Tibial nerve (tissue), 4 donors: ENCODE data around the gene OIP5. TPM values are rescaled to one million over a fixed set of nuclear protein-coding genes. Genes with fewer than 3 reads are reported as not detected.
"Not testable (repeated sequence)": the region's sequence is repeated elsewhere in the genome, so short reads cannot be mapped to it uniquely, and the experiment has no call there.

ENCODE experiments used
- DNase-seq, 2 donors: peaks; one replicate each; pipeline ENCODE4 v3.0.0-alpha.2; 2019; ENCODE audit warnings: low spot score in 2 of 2
- H3K27ac ChIP-seq, 4 donors: fragments of 200-600 bp; sonication (generic) in 3 of 4; one replicate each; pipeline ENCODE4 v1.5.1; 2017 to 2019; ENCODE audit warnings: mild to moderate bottlenecking in 1 of 4
- H3K27me3 ChIP-seq, 2 donors: fragments of 200-600 bp; sonication (generic) in 1 of 2; one replicate each; pipeline versions ENCODE4 v1.5.1 to v1.6.0; 2017 to 2019
- H3K36me3 ChIP-seq, 3 donors: fragments of 200-600 bp; sonication (generic); one replicate each; pipeline ENCODE4 v1.5.1; 2018 to 2019
- H3K4me1 ChIP-seq, 4 donors: fragments of 200-600 bp; sonication (generic) in 3 of 4; one replicate each; pipeline ENCODE4 v1.5.1; 2017 to 2019
- H3K4me3 ChIP-seq, 4 donors: fragments of 200-600 bp; sonication (generic) in 3 of 4; one replicate each; pipeline ENCODE4 v1.5.1; 2017 to 2019; ENCODE audit warnings: mild to moderate bottlenecking in 1 of 4, moderate library complexity in 1 of 4
- H3K9me3 ChIP-seq, 4 donors: fragments of 200-600 bp; sonication (generic) in 3 of 4; one replicate each; pipeline ENCODE4 v1.5.1; 2017 to 2019
- EP300 ChIP-seq, 2 donors: sonication (generic); formaldehyde crosslinking; IDR thresholded peaks; one replicate each; pipeline ENCODE4 v1.6.1; 2017; ENCODE audit warnings: antibody characterized with exemption in 2 of 2, mild to moderate bottlenecking in 1 of 2
- POLR2A ChIP-seq, 2 donors: fragments of 450-650 bp; IDR thresholded peaks; one replicate each; pipeline ENCODE4 v1.6.1; 2017; ENCODE audit warnings: antibody characterized with exemption in 2 of 2, mild to moderate bottlenecking in 2 of 2, moderate library complexity in 2 of 2
- WGBS, 2 donors: methylation state at CpG; one replicate each; pipeline ENCODE4 v1.1.5; 2018; 5-methylcytosine and 5-hydroxymethylcytosine counted together
- total RNA-seq, 4 donors: library from RNA; depleted of rRNA; stranded (reverse); fragments of >200 nt; gene quantifications; one replicate each; pipeline ENCODE4 v1.1.0, GENCODE V29; 2016
- TF ChIP-seq, protein P1 (sequence below), 5 experiments: fragments of 200-600 bp in 3 of 5; fragments of 450-650 bp in 2 of 5; sonication (generic) in 3 of 5; IDR thresholded peaks; one replicate each; pipeline ENCODE4 v1.5.1; 2016 to 2019; ENCODE audit warnings: antibody characterized with exemption in 5 of 5, mild to moderate bottlenecking in 3 of 5, moderate library complexity in 2 of 5

The OIP5 gene
- total RNA-seq, 4 donors from 2014 or later: 1.2 to 2.7 (median 1.7) TPM; not detected in 1

DNA sequence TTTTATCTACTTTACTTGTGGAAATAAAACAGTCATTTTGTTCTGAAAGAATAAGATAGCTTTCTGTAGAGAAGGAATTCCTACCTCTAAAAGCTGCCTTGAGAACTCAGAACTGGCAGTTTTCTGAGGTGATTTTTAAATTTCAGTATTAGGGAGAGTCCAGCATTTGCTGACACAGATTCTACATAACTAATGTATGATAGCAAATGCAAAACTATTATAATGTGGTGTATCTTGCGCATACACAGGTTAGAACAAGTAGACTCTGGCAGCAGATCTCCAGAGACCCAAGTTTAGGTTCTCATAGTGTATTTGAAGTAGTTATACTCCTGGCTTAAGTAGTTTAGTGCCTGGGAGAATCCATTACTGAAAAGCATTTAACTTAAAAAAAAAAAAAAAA, 30.8 kb downstream of the OIP5 start:
- no peaks in the 10 kb centered on the region for H3K27me3 ChIP-seq
- no peak for DNase-seq
- no peaks in the 10 kb centered on the region for H3K4me1 ChIP-seq
- H3K9me3 ChIP-seq: no peaks in the 10 kb centered on the region
- 96 to 100% methylated on average over 1 of the region's 1 CpG for WGBS, 2 donors
- TF ChIP-seq, protein P1, sequence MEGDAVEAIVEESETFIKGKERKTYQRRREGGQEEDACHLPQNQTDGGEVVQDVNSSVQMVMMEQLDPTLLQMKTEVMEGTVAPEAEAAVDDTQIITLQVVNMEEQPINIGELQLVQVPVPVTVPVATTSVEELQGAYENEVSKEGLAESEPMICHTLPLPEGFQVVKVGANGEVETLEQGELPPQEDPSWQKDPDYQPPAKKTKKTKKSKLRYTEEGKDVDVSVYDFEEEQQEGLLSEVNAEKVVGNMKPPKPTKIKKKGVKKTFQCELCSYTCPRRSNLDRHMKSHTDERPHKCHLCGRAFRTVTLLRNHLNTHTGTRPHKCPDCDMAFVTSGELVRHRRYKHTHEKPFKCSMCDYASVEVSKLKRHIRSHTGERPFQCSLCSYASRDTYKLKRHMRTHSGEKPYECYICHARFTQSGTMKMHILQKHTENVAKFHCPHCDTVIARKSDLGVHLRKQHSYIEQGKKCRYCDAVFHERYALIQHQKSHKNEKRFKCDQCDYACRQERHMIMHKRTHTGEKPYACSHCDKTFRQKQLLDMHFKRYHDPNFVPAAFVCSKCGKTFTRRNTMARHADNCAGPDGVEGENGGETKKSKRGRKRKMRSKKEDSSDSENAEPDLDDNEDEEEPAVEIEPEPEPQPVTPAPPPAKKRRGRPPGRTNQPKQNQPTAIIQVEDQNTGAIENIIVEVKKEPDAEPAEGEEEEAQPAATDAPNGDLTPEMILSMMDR (IDR thresholded peaks at IDR 0.05): no peak
- TF ChIP-seq POLR2A (IDR thresholded peaks at IDR 0.05) (no peak), EP300 (IDR thresholded peaks at IDR 0.05) (no peak)
- no peak overlapping the region for H3K4me3 ChIP-seq
- H3K27ac ChIP-seq: no peak overlapping the region
- peaks cover 0 to 40% (median 0%) of the 10 kb centered on the region in 3 donors for H3K36me3 ChIP-seq

DNA sequence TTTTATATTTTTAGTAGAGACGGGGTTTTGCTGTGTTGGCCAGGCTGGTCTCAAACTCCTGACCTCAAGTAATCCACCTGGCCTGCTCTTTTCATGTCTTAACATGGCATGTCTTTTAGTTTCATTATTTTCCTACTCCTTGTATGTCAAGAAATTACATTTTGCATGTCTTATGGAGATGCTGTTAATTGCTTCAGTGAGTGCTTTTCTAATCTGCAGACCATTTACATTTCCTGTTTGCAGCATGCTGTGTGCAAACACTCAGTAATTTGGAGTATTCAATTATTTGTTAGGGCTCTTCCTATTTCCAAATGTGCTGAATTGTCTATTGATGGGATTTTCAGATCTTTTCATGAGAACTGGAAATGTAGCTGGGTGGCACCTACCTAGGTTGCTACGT, 31.3 kb downstream of the OIP5 start:
- not testable (repeated sequence) for H3K9me3 ChIP-seq, H3K4me3 ChIP-seq, H3K27me3 ChIP-seq, DNase-seq, H3K27ac ChIP-seq, H3K4me1 ChIP-seq
- H3K36me3 ChIP-seq: peaks cover 0 to 42% (median 0%) of the 10 kb centered on the region in 3 donors
- 94 to 100% methylated on average over 2 of the region's 2 CpGs for WGBS, 2 donors

DNA sequence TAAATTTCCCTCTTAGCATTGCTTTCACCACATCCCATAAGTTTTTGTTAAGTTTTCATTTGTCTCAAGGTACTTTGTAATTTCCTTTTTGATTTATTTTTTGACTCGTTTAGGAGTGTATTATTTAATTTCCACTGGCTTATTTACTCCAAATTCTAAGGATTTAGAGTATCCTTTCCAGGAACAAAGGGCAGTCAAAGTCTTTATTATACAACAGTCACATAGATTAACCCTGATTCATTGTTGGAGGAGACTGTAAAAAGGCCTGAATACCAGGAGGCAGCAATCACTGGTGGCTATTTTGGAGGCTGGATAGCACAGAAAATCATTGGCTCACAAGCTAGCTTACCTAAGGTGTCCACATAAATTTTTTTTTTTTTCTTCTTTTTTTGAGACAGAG, 39.9 kb downstream of the OIP5 start:
- Histone ChIP-seq H3K4me1 (peaks cover 0 to 7% (median 3%) of the 10 kb centered on the region in 4 donors), H3K9me3 (no peaks in the 10 kb centered on the region), H3K36me3 (peaks cover 0 to 82% (median 0%) of the 10 kb centered on the region in 3 donors), H3K4me3 (no peak overlapping the region), H3K27ac (no peak overlapping the region), H3K27me3 (no peaks in the 10 kb centered on the region)
- DNase-seq: no peak
- no peak for TF ChIP-seq POLR2A (IDR thresholded peaks at IDR 0.05)
- 38 to 58% methylated on average over 1 of the region's 1 CpG for WGBS, 2 donors

DNA sequence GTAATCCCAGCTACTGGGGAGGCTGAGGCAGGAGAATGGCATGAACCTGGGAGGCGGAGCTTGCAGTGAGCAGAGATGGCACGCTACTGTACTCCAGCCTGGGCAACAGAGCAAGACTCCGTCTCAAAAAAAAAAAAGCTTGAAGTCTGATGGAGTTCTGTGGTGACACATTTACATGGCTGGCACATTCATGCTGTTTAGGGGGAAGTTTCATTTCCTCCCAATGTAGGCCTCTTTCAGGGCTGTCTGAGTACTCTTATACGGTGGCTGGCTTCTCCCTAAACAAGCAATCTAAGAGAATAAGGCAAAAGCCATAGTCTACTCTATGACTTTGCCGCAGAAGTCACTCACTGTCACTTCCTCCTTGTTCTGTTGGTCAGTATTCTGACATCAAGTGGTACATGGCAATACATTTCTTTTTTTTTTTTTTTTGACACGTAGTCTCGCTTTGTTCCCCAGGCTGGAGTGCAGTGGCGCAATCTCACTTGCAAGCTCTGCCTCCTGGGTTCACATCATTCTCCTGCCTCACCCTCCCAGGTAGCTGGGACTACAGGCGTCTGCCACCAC, 41.2 kb downstream of the OIP5 start:
- no peak for DNase-seq
- H3K36me3 ChIP-seq: peaks cover 3 to 85% (median 5%) of the 10 kb centered on the region in 3 donors
- no peak for TF ChIP-seq POLR2A (IDR thresholded peaks at IDR 0.05)
- TF ChIP-seq, protein P1 (IDR thresholded peaks at IDR 0.05): no peak
- no peak for TF ChIP-seq EP300 (IDR thresholded peaks at IDR 0.05)
- peak overlapping the region in 2 of 4 donors; percentile 28 to 42 for H3K27ac ChIP-seq
- H3K4me1 ChIP-seq: peaks cover 0 to 19% (median 4%) of the 10 kb centered on the region in 4 donors
- H3K9me3 ChIP-seq: no peaks in the 10 kb centered on the region
- H3K4me3 ChIP-seq: no peak overlapping the region
- H3K27me3 ChIP-seq: no peaks in the 10 kb centered on the region
- WGBS, 2 donors: 86 to 88% methylated on average over 9 of the region's 9 CpGs

DNA sequence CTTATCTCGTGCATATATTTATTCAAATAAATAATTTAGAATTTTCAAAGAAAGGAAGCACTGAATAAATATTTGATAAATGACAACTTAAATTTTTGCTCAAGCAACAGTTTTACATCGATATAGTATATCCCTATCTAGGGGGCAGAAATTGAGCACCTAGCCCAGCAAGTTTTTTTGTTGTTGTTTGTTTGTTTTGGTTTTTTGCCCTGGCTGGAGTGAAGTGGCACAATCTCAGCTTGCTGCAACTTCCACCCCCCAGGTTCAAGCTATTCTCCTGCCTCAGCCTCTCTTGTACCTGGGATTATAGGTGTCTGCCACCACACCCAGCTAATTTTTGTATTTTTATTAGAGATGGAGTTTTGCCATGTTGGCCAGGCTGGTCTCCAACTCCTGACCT, 42.4 kb downstream of the OIP5 start:
- peaks cover 5 to 86% (median 10%) of the 10 kb centered on the region in 3 donors for H3K36me3 ChIP-seq
- DNase-seq: no peak

DNA sequence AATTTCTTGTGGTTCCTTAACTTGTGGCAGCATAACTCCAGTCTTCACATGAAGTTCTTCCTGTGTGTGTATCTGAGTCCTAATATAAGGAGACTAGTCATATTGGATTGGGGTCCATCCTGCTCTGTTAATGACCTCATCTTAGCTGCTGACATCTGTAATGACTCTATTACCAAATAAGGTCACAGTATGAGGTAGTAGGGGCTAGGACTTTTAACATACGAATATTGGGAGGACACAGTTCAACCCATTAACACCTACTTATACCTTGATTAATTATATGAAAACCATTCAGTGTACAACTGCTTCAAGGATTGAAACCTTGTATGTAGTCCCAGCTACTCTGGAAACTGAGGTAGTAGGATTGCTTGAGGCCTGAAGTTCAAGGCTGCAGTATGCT, 43.9 kb downstream of the OIP5 start:
- WGBS, 2 donors: 58 to 71% methylated on average over 1 of the region's 1 CpG
- no peak overlapping the region for H3K27ac ChIP-seq
- H3K27me3 ChIP-seq: no peaks in the 10 kb centered on the region
- H3K36me3 ChIP-seq: peaks cover 5 to 74% (median 10%) of the 10 kb centered on the region in 3 donors
- TF ChIP-seq EP300 (IDR thresholded peaks at IDR 0.05) (no peak), POLR2A (IDR thresholded peaks at IDR 0.05) (no peak)
- TF ChIP-seq, protein P1 (IDR thresholded peaks at IDR 0.05): no peak
- DNase-seq: no peak
- H3K4me3 ChIP-seq: no peak overlapping the region
- H3K4me1 ChIP-seq: peaks cover 0 to 32% (median 12%) of the 10 kb centered on the region in 4 donors
- no peaks in the 10 kb centered on the region for H3K9me3 ChIP-seq

More for the DNA sequence above, 42.4 kb downstream of the OIP5 start:
- Histone ChIP-seq H3K27me3 (no peaks in the 10 kb centered on the region), H3K4me1 (peaks cover 0 to 31% (median 12%) of the 10 kb centered on the region in 4 donors), H3K9me3 (no peaks in the 10 kb centered on the region), H3K27ac (no peak overlapping the region), H3K4me3 (no peak overlapping the region)
- 80 to 88% methylated on average over 2 of the region's 2 CpGs for WGBS, 2 donors
- TF ChIP-seq, protein P1 (IDR thresholded peaks at IDR 0.05): no peak
- TF ChIP-seq EP300 (IDR thresholded peaks at IDR 0.05): no peak
- TF ChIP-seq POLR2A (IDR thresholded peaks at IDR 0.05): no peak
